ENCODE results near the gene KANK2.
A peak's percentile ranks its signal among the peaks of the same experiment; 100 is the strongest.

Gene KANK2

GRCh38 chr19:11200015-11200574, 2.8 kb upstream of the KANK2 start:
- Histone ChIP-seq H3K9me3 (ENCODE audit: severe bottlenecking) (no peaks in the 10 kb centered on the region), H3K4me1 (ENCODE audit: insufficient read depth, poor library complexity, severe bottlenecking) (peaks cover 5% of the 10 kb centered on the region), H3K4me3 (ENCODE audit: severe bottlenecking) (no peak overlapping the region), H3K36me3 (ENCODE audit: low read depth) (peaks cover 5% of the 10 kb centered on the region), H3K27me3 (ENCODE audit: insufficient read depth, poor library complexity, severe bottlenecking) (no peaks in the 10 kb centered on the region), H3K27ac (ENCODE audit: poor library complexity, severe bottlenecking) (no peak overlapping the region)
- no peak for ATAC-seq (ENCODE audit: low read depth)
- TF ChIP-seq CTCF (IDR thresholded peaks at IDR 0.05; ENCODE audit: poor library complexity, severe bottlenecking) = no peak
- no peak for DNase-seq (ENCODE audit: low spot score)

DNA sequence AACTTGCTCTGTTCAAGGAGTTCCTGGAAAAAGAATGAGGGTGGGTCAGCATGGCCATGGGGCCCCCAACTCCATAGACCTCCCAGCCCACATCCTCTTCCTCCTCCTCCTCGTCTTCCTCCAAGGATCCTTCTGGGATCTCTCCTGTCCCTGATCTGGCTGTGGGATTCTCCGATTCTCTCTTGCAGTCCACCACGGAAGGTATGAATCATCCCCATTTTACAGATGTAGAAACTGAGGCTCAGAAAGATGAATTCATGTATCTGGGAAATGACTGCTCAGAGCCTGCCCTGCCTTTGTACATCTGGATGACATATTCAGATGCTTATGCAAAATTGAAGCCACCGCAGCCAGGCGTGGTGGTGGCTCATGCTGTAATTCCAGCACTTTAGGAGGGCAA, 2.2 kb upstream of the KANK2 start:
- no peak overlapping the region for H3K4me3 ChIP-seq (ENCODE audit: severe bottlenecking)
- peaks cover 5% of the 10 kb centered on the region for H3K36me3 ChIP-seq (ENCODE audit: low read depth)
- no peak for TF ChIP-seq CTCF (IDR thresholded peaks at IDR 0.05; ENCODE audit: poor library complexity, severe bottlenecking)
- DNase-seq (ENCODE audit: low spot score) (no peak), ATAC-seq (ENCODE audit: low read depth) (no peak)
- H3K27me3 ChIP-seq (ENCODE audit: insufficient read depth, poor library complexity, severe bottlenecking) = no peaks in the 10 kb centered on the region
- H3K9me3 ChIP-seq (ENCODE audit: severe bottlenecking) = no peaks in the 10 kb centered on the region
- H3K4me1 ChIP-seq (ENCODE audit: insufficient read depth, poor library complexity, severe bottlenecking) = peaks cover 5% of the 10 kb centered on the region
- H3K27ac ChIP-seq (ENCODE audit: poor library complexity, severe bottlenecking) = no peak overlapping the region

DNA sequence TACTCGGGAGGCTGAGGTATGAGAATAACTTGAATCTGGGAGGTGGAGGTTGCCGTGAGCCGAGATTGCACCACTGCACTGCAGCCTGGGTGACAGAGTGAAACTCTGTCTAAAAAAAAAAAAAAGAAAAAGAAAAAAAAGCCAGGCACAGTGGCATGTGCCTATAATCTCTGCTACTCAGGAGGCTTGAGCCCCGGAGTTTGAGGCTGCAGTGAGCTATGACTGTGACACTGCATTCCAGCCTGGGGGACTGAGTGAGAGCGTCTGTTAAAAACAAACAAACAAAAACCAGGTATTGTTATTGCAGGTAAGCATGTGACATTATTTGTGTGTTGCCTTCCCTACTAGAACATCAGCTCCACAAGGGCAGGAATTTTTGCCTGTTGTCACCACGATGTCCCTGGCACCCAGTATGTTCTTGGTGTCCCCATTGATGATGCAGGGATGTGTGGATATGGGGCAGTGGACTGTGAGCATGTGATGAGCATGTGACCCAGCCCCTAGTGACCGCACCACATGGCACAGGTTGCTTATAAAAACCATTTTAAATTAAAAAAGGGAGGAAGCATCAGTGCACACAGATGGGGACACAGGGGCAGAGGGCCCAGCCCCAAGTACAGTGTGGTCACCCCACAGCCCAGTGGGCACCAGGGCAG, 1.6 kb upstream of the KANK2 start:
- ATAC-seq (ENCODE audit: low read depth) (no peak), DNase-seq (ENCODE audit: low spot score) (no peak)
- no peak for TF ChIP-seq CTCF (IDR thresholded peaks at IDR 0.05; ENCODE audit: poor library complexity, severe bottlenecking)
- Histone ChIP-seq H3K4me3 (ENCODE audit: severe bottlenecking) (no peak overlapping the region), H3K36me3 (ENCODE audit: low read depth) (peaks cover 5% of the 10 kb centered on the region), H3K27ac (ENCODE audit: poor library complexity, severe bottlenecking) (no peak overlapping the region), H3K9me3 (ENCODE audit: severe bottlenecking) (no peaks in the 10 kb centered on the region), H3K27me3 (ENCODE audit: insufficient read depth, poor library complexity, severe bottlenecking) (no peaks in the 10 kb centered on the region), H3K4me1 (ENCODE audit: insufficient read depth, poor library complexity, severe bottlenecking) (peaks cover 5% of the 10 kb centered on the region)

DNA sequence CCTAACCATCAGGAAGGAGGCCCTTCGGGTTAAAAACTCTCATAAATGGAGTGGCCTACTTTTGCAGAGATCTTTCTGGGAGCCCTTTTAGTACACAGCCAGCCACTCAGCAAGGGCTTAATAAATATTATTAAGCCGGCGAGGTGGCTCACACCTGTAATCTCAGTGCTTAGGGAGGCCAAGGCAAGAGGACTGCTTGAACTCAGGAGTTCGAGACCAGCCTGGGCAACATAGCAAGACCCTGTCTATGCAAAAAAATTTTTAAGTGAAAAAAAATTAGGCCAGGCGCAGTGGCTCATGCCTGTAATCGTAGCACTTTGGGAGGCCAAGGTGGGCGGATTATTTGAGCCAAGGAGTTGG, 810 bp upstream of the KANK2 start:
- Histone ChIP-seq H3K27ac (ENCODE audit: poor library complexity, severe bottlenecking) (peak overlapping the region; percentile 54), H3K9me3 (ENCODE audit: severe bottlenecking) (no peaks in the 10 kb centered on the region), H3K4me3 (ENCODE audit: severe bottlenecking) (peak overlapping the region; percentile 67), H3K4me1 (ENCODE audit: insufficient read depth, poor library complexity, severe bottlenecking) (no peaks in the 10 kb centered on the region), H3K27me3 (ENCODE audit: insufficient read depth, poor library complexity, severe bottlenecking) (no peaks in the 10 kb centered on the region), H3K36me3 (ENCODE audit: low read depth) (peaks cover 5% of the 10 kb centered on the region)
- DNase-seq (ENCODE audit: low spot score) (no peak), ATAC-seq (ENCODE audit: low read depth) (no peak)
- peak; percentile 2 for TF ChIP-seq CTCF (IDR thresholded peaks at IDR 0.05; ENCODE audit: poor library complexity, severe bottlenecking)
